ENCODE data around the gene ARMCX2.

DNA sequence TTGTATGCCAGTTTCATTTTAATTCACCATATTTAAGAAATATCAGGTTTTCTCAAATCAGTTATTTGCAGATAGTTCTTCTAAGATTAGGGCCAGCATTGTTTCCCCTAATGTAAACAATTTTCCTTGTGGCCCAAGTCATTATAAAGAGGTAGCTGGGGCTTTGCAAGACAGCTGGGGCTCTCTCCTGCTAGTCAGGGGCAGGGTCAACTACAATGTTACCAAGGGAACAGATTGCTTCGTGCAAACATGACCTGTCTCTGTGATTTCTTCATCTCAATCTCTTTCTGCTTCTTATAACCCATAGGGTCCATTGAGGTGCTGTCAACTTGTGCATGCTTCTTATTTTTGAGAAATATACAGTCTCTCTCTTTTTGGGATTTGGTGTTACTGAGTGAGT lies 53.9 kb downstream of the ARMCX2 start:
- TF ChIP-seq, protein P1, sequence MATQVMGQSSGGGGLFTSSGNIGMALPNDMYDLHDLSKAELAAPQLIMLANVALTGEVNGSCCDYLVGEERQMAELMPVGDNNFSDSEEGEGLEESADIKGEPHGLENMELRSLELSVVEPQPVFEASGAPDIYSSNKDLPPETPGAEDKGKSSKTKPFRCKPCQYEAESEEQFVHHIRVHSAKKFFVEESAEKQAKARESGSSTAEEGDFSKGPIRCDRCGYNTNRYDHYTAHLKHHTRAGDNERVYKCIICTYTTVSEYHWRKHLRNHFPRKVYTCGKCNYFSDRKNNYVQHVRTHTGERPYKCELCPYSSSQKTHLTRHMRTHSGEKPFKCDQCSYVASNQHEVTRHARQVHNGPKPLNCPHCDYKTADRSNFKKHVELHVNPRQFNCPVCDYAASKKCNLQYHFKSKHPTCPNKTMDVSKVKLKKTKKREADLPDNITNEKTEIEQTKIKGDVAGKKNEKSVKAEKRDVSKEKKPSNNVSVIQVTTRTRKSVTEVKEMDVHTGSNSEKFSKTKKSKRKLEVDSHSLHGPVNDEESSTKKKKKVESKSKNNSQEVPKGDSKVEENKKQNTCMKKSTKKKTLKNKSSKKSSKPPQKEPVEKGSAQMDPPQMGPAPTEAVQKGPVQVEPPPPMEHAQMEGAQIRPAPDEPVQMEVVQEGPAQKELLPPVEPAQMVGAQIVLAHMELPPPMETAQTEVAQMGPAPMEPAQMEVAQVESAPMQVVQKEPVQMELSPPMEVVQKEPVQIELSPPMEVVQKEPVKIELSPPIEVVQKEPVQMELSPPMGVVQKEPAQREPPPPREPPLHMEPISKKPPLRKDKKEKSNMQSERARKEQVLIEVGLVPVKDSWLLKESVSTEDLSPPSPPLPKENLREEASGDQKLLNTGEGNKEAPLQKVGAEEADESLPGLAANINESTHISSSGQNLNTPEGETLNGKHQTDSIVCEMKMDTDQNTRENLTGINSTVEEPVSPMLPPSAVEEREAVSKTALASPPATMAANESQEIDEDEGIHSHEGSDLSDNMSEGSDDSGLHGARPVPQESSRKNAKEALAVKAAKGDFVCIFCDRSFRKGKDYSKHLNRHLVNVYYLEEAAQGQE (IDR thresholded peaks at IDR 0.05; ENCODE audit: insufficient read depth in 1 of 2, low read depth in 2 of 2, low read length in 2 of 2): no peak
- TF ChIP-seq POLR2AphosphoS5 (IDR thresholded peaks at IDR 0.05; ENCODE audit: low read depth, low read length): no peak
